AG09309 (cell line): Measurements from ENCODE around the gene SYNE3.

ENCODE experiments used
- DNase-seq: peaks from one replicate; pipeline ENCODE4 v3.0.0-alpha.2; 2010; ENCODE audit warnings: low read depth
- H3K4me3 ChIP-seq: 2 replicates; pipeline ENCODE4 v1.5.1; 2011; ENCODE audit warnings: mild to moderate bottlenecking, low read depth, low read length, moderate library complexity; ENCODE audit not compliant: control insufficient read depth
- TF ChIP-seq, protein P1 (sequence below): IDR thresholded peaks from 2 replicates; pipeline ENCODE4 v1.5.1; 2011; ENCODE audit warnings: mild to moderate bottlenecking, low read depth, low read length, inconsistent platforms; ENCODE audit not compliant: insufficient read depth, control insufficient read depth; ENCODE audit errors: missing control alignments

The SYNE3 gene

DNA sequence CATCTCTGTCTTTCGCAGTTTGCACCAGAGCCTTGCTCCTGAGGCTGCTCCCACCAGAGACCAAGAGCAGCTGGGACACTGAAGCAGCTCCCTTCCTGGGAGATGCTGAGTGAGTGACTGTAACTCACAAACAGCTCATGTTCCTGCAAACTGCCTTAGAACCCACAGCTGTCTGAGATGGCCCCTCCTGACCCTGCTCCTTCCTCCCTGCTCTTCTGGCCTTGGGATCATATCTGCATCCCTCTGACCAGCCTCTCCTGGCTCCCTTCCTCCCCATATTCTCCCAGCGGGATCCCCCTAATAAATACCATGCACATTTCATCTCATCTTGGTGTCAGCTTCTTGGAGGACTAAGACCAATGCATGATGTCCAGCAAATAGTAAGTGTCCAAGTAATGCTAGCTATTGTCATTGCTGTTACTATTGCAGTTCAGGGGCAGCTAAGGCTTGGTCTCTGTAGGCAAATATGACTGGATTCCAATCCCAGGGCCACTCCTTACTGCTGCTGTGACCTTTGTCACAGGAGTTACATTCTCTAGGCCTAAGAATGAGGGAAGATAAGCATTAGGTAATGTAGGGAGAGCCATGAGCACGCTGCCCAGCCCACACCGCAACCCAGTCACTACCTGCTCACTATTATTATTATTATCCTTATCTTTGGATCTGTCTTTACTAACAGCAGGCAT lies 47.9 kb downstream of the SYNE3 start:
- no peak for DNase-seq
- TF ChIP-seq, protein P1, sequence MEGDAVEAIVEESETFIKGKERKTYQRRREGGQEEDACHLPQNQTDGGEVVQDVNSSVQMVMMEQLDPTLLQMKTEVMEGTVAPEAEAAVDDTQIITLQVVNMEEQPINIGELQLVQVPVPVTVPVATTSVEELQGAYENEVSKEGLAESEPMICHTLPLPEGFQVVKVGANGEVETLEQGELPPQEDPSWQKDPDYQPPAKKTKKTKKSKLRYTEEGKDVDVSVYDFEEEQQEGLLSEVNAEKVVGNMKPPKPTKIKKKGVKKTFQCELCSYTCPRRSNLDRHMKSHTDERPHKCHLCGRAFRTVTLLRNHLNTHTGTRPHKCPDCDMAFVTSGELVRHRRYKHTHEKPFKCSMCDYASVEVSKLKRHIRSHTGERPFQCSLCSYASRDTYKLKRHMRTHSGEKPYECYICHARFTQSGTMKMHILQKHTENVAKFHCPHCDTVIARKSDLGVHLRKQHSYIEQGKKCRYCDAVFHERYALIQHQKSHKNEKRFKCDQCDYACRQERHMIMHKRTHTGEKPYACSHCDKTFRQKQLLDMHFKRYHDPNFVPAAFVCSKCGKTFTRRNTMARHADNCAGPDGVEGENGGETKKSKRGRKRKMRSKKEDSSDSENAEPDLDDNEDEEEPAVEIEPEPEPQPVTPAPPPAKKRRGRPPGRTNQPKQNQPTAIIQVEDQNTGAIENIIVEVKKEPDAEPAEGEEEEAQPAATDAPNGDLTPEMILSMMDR, result no peak
- no peak overlapping the region for H3K4me3 ChIP-seq

DNA sequence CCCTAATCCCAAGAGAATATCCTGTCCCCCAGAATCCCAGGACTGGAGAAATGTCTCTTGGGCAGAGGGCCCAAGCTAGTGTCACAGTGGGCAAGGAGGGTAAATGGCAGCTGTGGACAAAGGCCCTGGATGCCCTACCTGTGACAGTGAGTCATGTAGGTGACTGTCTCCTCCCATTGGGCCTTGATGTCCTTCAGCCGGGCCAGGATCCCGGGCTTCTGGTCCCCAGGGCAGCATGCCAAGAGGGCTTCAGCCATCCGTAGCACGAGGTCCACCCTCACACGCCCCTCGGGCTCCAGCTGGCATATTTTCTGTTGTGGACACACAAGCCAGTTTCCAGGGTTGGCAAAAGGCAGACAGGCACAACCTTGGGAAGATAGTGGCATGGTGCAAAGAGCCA lies 48.8 kb downstream of the SYNE3 start:
- H3K4me3 ChIP-seq, result no peak overlapping the region
- TF ChIP-seq, protein P1, result no peak
- no peak for DNase-seq

DNA sequence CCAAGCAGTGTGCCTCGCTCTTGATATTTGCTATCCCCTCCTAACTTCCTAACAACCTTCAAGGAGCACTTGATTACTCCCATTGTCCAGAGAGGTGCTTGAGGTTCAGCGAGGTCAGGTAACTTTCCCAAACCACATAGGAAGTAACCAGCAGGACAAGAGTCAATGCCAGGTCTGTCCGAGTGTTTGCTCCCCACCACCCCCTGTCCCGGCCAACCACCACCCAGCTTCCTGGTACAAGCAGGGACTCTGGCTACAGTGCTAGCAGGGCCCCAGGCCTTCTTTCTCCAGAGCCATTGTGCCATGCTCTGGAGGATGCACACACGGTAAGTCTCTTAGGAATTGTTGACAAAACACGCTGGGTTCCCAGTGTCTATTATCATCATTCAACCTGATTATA lies 49.2 kb downstream of the SYNE3 start:
- H3K4me3 ChIP-seq, result no peak overlapping the region
- no peak for DNase-seq

More for the DNA sequence above, 49.2 kb downstream of the SYNE3 start:
- TF ChIP-seq, protein P1, result no peak
